Uterus (tissue), 2 donors: Measurements from ENCODE around the gene MTUS2.
"Not testable (repeated sequence)": the region's sequence is repeated elsewhere in the genome, so short reads cannot be mapped to it uniquely, and the experiment has no call there.

Experiments
- POLR2A ChIP-seq, 2 donors: fragments of 450-650 bp; IDR thresholded peaks; one replicate each; pipeline ENCODE4 v1.6.1; 2016; ENCODE audit warnings: antibody characterized with exemption in 2 of 2, mild to moderate bottlenecking in 1 of 2, moderate library complexity in 1 of 2
- TF ChIP-seq, protein P1 (sequence below), 4 experiments: fragments of 200-600 bp in 2 of 4; fragments of 450-650 bp in 2 of 4; sonication (generic) in 2 of 4; IDR thresholded peaks; one replicate each; pipeline ENCODE4 v1.5.1; 2016 to 2019; ENCODE audit warnings: antibody characterized with exemption in 4 of 4, mild to moderate bottlenecking in 2 of 4, moderate library complexity in 1 of 4

DNA sequence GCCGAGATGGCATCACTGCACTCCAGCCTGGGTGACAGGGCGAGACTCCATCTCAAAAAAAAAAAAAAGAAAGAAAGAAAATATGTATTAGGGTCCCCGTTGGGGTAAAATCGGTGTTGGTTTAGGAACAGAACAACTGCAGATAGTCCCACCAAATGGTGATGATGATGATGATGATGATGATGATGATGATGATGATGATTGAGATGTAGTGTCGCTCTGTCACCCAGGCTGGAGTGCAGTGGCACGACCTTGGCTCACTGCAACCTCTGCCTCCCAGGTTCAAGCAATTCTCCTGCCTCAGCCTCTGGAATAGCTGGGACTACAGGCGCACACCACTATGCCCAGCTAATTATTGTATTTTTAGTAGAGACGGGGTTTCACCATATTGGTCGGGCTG lies 570.5 kb downstream of the MTUS2 start:
- TF ChIP-seq, protein P1, sequence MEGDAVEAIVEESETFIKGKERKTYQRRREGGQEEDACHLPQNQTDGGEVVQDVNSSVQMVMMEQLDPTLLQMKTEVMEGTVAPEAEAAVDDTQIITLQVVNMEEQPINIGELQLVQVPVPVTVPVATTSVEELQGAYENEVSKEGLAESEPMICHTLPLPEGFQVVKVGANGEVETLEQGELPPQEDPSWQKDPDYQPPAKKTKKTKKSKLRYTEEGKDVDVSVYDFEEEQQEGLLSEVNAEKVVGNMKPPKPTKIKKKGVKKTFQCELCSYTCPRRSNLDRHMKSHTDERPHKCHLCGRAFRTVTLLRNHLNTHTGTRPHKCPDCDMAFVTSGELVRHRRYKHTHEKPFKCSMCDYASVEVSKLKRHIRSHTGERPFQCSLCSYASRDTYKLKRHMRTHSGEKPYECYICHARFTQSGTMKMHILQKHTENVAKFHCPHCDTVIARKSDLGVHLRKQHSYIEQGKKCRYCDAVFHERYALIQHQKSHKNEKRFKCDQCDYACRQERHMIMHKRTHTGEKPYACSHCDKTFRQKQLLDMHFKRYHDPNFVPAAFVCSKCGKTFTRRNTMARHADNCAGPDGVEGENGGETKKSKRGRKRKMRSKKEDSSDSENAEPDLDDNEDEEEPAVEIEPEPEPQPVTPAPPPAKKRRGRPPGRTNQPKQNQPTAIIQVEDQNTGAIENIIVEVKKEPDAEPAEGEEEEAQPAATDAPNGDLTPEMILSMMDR (IDR thresholded peaks at IDR 0.05): not testable (repeated sequence)
- TF ChIP-seq POLR2A (IDR thresholded peaks at IDR 0.05): not testable (repeated sequence)
